Left cardiac atrium (tissue), 4 donors: ENCODE results near the gene F8. TPM values are rescaled to one million over a fixed set of nuclear protein-coding genes. Genes with fewer than 3 reads are reported as not detected.
"Not testable (repeated sequence)": the region's sequence is repeated elsewhere in the genome, so short reads cannot be mapped to it uniquely, and the experiment has no call there.

Experiments
- ATAC-seq, 2 donors: fragments of 200-7000 bp; cut with Tn5 transposase; one replicate each; pipeline ENCODE4 v1.9.1; 2020; ENCODE audit warnings: mild to moderate bottlenecking in 2 of 2, moderate library complexity in 2 of 2
- DNase-seq: peaks from one replicate; pipeline ENCODE4 v3.0.0-alpha.2; 2020
- intact Hi-C, 2 donors: fragments of 100-400 bp; cut with DNase I; formaldehyde crosslinking; loops; one replicate each; pipeline versions ENCODE4 v1.14.1 to v1.15.1; 2022 to 2023
- total RNA-seq, 2 donors: library from RNA; stranded (reverse); fragmentation: NEBNext Ultra II Directional; extraction: Animal tissue kit (Norgen Biotek cat#: 25700); gene quantifications; one replicate each; pipeline ENCODE4 v1.2.1, GENCODE V29; 2021
- donor health status: DM: no; HTN: yes; CAD: no.
- donor health status: DM: no; HTN: yes; CAD: no; lungs with severe emphysema.
- donor health status: DM: yes; HTN: yes; CAD: no.
- donor health status: Dilated cardiomyopathy.

F8 gene
- total RNA-seq, 2 donors from 2014 or later = 45.7 to 53.6 TPM

GRCh38 chrX:154991476-154991875 is 31.0 kb downstream of the F8 start:
- ATAC-seq (no peak), DNase-seq (no peak)
- intact Hi-C loops = loop anchor here in 1 of 2 donors (10.0 kb wide), 1 partner anchor 63 kb away; no protein-coding TSS in a partner anchor

- DNase-seq (no peak), ATAC-seq (no peak)
- intact Hi-C loops = loop anchor here in 1 of 2 donors (10.0 kb wide), 1 partner anchor 64 kb away; no protein-coding TSS in a partner anchor
Observed at GRCh38 chrX:154991039-154991438, 31.5 kb downstream of the F8 start.

GRCh38 chrX:154990496-154990895 is 32.0 kb downstream of the F8 start:
- DNase-seq = no peak
- intact Hi-C loops = loop anchor here in 1 of 2 donors (10.0 kb wide), 1 partner anchor 64 kb away; no protein-coding TSS in a partner anchor
- no peak for ATAC-seq

- ATAC-seq (no peak), DNase-seq (no peak)
- intact Hi-C loops = no loop called here
Observed at GRCh38 chrX:154988719-154989118, 33.8 kb downstream of the F8 start.

GRCh38 chrX:154987940-154988339 is 34.6 kb downstream of the F8 start:
- DNase-seq = no peak
- ATAC-seq = peak in 1 of 2 donors; percentile 21
- intact Hi-C loops = no loop called here

GRCh38 chrX:154986826-154987575 is 35.5 kb downstream of the F8 start:
- peak in 1 of 2 donors; percentile 60 for ATAC-seq
- DNase-seq = no peak
- intact Hi-C loops = no loop called here

- intact Hi-C loops = loop anchor here in 1 of 2 donors (5.0 kb wide), 1 partner anchor 76 kb away; no protein-coding TSS in a partner anchor
- no peak for ATAC-seq
- no peak for DNase-seq
Observed at GRCh38 chrX:154981116-154981411, 41.5 kb downstream of the F8 start.

- DNase-seq (peak; percentile 53), ATAC-seq (peak; percentile 86 to 92)
- intact Hi-C loops = loop anchor here in 1 of 2 donors (5.0 kb wide), 1 partner anchor 77 kb away; no protein-coding TSS in a partner anchor
Observed at GRCh38 chrX:154980330-154981115, 42.0 kb downstream of the F8 start.

GRCh38 chrX:154979629-154980028 is 42.9 kb downstream of the F8 start:
- no peak for DNase-seq
- ATAC-seq = no peak
- intact Hi-C loops = loop anchor here in 1 of 2 donors (5.0 kb wide), 1 partner anchor 78 kb away; no protein-coding TSS in a partner anchor

GRCh38 chrX:154968353-154968752 is 54.2 kb downstream of the F8 start:
- DNase-seq (no peak), ATAC-seq (no peak)
- intact Hi-C loops = no loop called here

GRCh38 chrX:154967603-154968002 is 54.9 kb downstream of the F8 start:
- intact Hi-C loops = no loop called here
- ATAC-seq = no peak

GRCh38 chrX:154961947-154962346 is 60.6 kb downstream of the F8 start:
- DNase-seq = no peak
- no peak for ATAC-seq
- intact Hi-C loops = no loop called here

More at GRCh38 chrX:154967603-154968002, 54.9 kb downstream of the F8 start:
- DNase-seq = no peak

GRCh38 chrX:154955799-154956198 is 66.7 kb downstream of the F8 start:
- DNase-seq, intact Hi-C loops, ATAC-seq: not testable (repeated sequence)

GRCh38 chrX:154939265-154939664 is 83.3 kb downstream of the F8 start:
- ATAC-seq, intact Hi-C loops, DNase-seq: not testable (repeated sequence)

- ATAC-seq, intact Hi-C loops, DNase-seq: not testable (repeated sequence)
Observed at GRCh38 chrX:154924771-154925170, 97.8 kb downstream of the F8 start.

- ATAC-seq (peak; percentile 74 to 86), DNase-seq (peak; percentile 36)
- intact Hi-C loops = no loop called here
Observed at GRCh38 chrX:154918060-154918483, 104.5 kb downstream of the F8 start.

GRCh38 chrX:154914052-154914451 is 108.5 kb downstream of the F8 start:
- ATAC-seq (no peak), DNase-seq (no peak)
- intact Hi-C loops = no loop called here

GRCh38 chrX:154910528-154910927 is 112.0 kb downstream of the F8 start:
- ATAC-seq, intact Hi-C loops, DNase-seq: not testable (repeated sequence)

- DNase-seq, ATAC-seq, intact Hi-C loops: not testable (repeated sequence)
Observed at GRCh38 chrX:154910048-154910447, 112.5 kb downstream of the F8 start.

GRCh38 chrX:154908821-154909220 is 113.7 kb downstream of the F8 start:
- DNase-seq (no peak), ATAC-seq (no peak)
- intact Hi-C loops = no loop called here
